ENCODE data around the gene ABTB2. TPM values are rescaled to one million over a fixed set of nuclear protein-coding genes. Genes with fewer than 3 reads are reported as not detected.

Gene ABTB2
- total and polyA plus RNA-seq, 2 experiments from 2014 or later = 8.7 to 9.9 TPM

DNA sequence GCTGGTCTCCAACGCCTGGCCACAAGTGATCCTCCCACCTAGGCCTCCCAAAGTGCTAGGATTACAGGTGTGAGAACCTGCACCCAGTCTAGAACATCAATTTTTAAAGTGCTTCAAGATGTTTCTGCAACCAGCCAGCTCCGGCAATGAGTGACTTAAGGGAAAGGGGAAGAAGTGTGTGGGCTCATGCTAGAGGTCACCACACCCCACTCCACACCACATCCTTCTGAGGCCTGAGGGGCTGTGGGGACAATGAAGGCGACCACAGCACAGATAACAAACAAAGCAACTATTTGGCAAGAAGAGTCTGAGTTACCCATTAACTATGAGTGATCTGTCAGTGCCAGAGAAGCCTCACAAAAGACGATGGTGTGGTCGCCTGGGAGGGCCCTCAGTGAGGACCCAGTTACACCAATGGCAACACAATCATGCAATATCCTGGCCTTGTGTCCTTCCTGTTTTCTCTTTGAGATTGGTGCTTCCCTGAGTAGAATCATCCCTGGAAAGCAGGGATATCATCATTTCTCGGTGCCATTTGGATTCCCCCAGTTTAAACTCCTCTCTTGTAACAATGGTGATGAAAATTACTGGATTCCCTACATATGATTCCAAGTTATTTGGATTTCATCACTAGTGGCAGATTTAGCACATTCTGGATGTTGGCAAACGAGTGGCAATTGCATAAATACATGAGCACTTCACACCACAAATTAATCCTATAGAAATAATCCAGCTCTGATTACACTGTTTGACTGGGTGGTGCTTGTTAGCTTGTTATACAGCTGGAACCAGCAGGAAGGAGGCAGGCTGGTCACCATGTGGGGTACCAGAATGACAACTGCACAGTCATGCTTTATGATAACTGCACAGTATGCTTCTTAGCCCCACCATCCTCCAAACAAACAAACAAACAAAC is 18.4 kb downstream of the ABTB2 start:
- in situ Hi-C loops (cut with MboI) = no loop called here
- 73 to 79% methylated on average over 7 of the region's 7 CpGs for WGBS, 2 experiments (ENCODE audit: low coverage in 1 of 2, low lambda C conversion rate in 2 of 2, missing lambda C conversion rate in 2 of 2)
- peaks cover 83% of the 10 kb centered on the region for H3K79me2 ChIP-seq (ENCODE audit: insufficient read depth)
- H3K4me3 ChIP-seq = no peak overlapping the region
- TF ChIP-seq EZH2phosphoT487 (IDR thresholded peaks at IDR 0.05; ENCODE audit: insufficient read depth, low read depth) (no peak), EZH2 (IDR thresholded peaks at IDR 0.05; ENCODE audit: insufficient read depth, poor library complexity, severe bottlenecking) (no peak)
- no peak overlapping the region for H3K27ac ChIP-seq
- peaks cover 11% of the 10 kb centered on the region for H3F3A ChIP-seq (ENCODE audit: insufficient read depth)
- H3K9ac ChIP-seq = no peak overlapping the region
- no peaks in the 10 kb centered on the region for H3K36me3 ChIP-seq (ENCODE audit: low read depth)
- peak; percentile 15 for DNase-seq
- H3K9me2 ChIP-seq (ENCODE audit: insufficient read depth) = no peaks in the 10 kb centered on the region
- no peak overlapping the region for H2AFZ ChIP-seq
- H3K4me2 ChIP-seq (ENCODE audit: unreplicated experiment) = no peak overlapping the region
- no peaks in the 10 kb centered on the region for H3K27me3 ChIP-seq (replicated peaks; ENCODE audit: insufficient read depth)
- peaks cover 30% of the 10 kb centered on the region for H3K4me1 ChIP-seq (ENCODE audit: insufficient read depth)
- no peaks in the 10 kb centered on the region for H4K20me1 ChIP-seq (ENCODE audit: insufficient read depth)
- no peaks in the 10 kb centered on the region for H3K9me3 ChIP-seq (ENCODE audit: low read depth)

DNA sequence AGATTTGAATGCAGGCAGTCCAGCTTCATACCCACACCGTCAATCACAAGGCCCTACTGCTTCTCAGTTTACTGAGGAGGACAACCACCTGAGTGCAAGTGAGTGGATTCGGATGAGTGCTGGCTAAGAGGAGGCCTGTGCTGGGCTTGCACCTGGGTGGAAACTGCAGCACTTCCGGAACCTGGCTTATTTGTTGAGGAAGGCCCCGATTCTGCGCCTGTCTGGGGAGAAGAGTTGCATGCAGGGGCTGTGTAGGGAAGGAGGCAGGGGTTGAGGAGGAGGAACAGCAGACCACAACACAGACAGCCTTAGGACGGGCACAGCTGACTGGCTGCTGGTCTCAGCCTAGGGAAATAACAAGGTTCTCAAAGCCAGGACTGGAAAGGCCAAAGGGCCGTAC is 20.8 kb downstream of the ABTB2 start:
- in situ Hi-C loops (cut with MboI) = no loop called here
- peaks cover 11% of the 10 kb centered on the region for H3K4me1 ChIP-seq (ENCODE audit: insufficient read depth)

DNA sequence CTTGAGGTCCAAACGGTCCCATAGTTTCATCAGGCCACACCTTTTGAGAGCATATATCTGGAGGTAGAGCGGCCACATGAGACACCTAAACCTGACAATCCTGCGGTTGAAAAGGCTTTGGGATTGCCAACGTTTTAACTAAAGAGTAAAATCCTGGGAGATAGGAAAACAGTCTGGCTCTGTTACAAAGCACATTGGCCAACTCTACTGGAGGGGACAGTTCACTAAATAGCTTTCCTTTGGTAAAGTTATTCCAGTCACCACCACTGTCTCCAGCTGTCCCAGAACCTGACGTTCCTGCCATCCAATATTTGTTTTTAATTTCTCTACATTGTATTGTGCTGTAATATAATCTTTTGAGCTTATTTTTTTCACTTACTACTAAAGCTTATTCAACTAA is 22.0 kb downstream of the ABTB2 start:
- Histone ChIP-seq H4K20me1 (ENCODE audit: insufficient read depth) (no peaks in the 10 kb centered on the region; the same call in 1 of the 2 replicates), H3K9me2 (ENCODE audit: insufficient read depth) (no peaks in the 10 kb centered on the region), H3K79me2 (ENCODE audit: insufficient read depth) (peaks cover 89% of the 10 kb centered on the region), H3K4me1 (ENCODE audit: insufficient read depth) (peaks cover 19% of the 10 kb centered on the region), H3K4me2 (ENCODE audit: unreplicated experiment) (no peak overlapping the region), H3K27ac (no peak overlapping the region), H3K9ac (no peak overlapping the region), H3K27me3 (replicated peaks; ENCODE audit: insufficient read depth) (no peaks in the 10 kb centered on the region), H3K4me3 (no peak overlapping the region), H3K36me3 (ENCODE audit: low read depth) (no peaks in the 10 kb centered on the region), H3K9me3 (ENCODE audit: low read depth) (no peaks in the 10 kb centered on the region), H2AFZ (no peak overlapping the region), H3F3A (ENCODE audit: insufficient read depth) (peaks cover 11% of the 10 kb centered on the region)
- DNase-seq = no peak
- 83 to 86% methylated on average over 5 of the region's 5 CpGs for WGBS, 2 experiments (ENCODE audit: low coverage in 1 of 2, low lambda C conversion rate in 2 of 2, missing lambda C conversion rate in 2 of 2)
- no peak for TF ChIP-seq EZH2phosphoT487 (IDR thresholded peaks at IDR 0.05; ENCODE audit: insufficient read depth, low read depth)
- TF ChIP-seq EZH2 (IDR thresholded peaks at IDR 0.05; ENCODE audit: insufficient read depth, poor library complexity, severe bottlenecking) = no peak
- in situ Hi-C loops (cut with MboI) = no loop called here

More for the DNA sequence above, 20.8 kb downstream of the ABTB2 start:
- TF ChIP-seq EZH2phosphoT487 (IDR thresholded peaks at IDR 0.05; ENCODE audit: insufficient read depth, low read depth) = no peak
- no peak for TF ChIP-seq EZH2 (IDR thresholded peaks at IDR 0.05; ENCODE audit: insufficient read depth, poor library complexity, severe bottlenecking)
- Histone ChIP-seq H3K4me2 (ENCODE audit: unreplicated experiment) (no peak overlapping the region), H3K4me3 (no peak overlapping the region), H3K79me2 (ENCODE audit: insufficient read depth) (peaks cover 99% of the 10 kb centered on the region), H3F3A (ENCODE audit: insufficient read depth) (no peaks in the 10 kb centered on the region), H3K9me3 (ENCODE audit: low read depth) (no peaks in the 10 kb centered on the region), H3K9me2 (ENCODE audit: insufficient read depth) (no peaks in the 10 kb centered on the region), H3K27me3 (replicated peaks; ENCODE audit: insufficient read depth) (no peaks in the 10 kb centered on the region), H2AFZ (no peak overlapping the region), H3K36me3 (ENCODE audit: low read depth) (no peaks in the 10 kb centered on the region), H3K27ac (no peak overlapping the region), H4K20me1 (ENCODE audit: insufficient read depth) (no peaks in the 10 kb centered on the region; the same call in 1 of the 2 replicates), H3K9ac (no peak overlapping the region)
- WGBS, 2 experiments (ENCODE audit: low coverage in 1 of 2, low lambda C conversion rate in 2 of 2, missing lambda C conversion rate in 2 of 2) = 94 to 95% methylated on average over 7 of the region's 7 CpGs
- DNase-seq = no peak

DNA sequence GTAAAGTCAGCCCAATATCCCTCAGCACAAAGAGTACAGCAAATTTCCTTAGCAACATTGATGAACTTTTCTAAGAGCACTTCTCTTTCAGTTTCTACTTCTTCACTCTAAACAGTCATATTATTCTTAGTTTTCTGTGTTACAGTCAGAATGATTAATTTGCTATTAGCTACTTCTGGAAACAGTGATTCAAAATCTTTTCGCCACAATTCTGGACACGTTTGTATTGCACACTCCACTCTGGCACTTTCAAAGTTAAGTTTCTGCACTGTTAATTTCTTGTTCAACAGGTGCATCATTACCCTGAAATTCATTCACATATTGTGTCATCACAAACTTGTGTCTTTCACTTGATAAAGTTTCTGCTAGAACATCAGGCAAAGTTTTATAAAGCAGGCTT is 22.5 kb downstream of the ABTB2 start:
- no peak overlapping the region for H2AFZ ChIP-seq
- H3K4me3 ChIP-seq = no peak overlapping the region
- no peaks in the 10 kb centered on the region for H3K9me2 ChIP-seq (ENCODE audit: insufficient read depth)
- in situ Hi-C loops (cut with MboI) = no loop called here
- no peaks in the 10 kb centered on the region for H3K36me3 ChIP-seq (ENCODE audit: low read depth)
- no peak overlapping the region for H3K27ac ChIP-seq
- TF ChIP-seq EZH2phosphoT487 (IDR thresholded peaks at IDR 0.05; ENCODE audit: insufficient read depth, low read depth) (no peak), EZH2 (IDR thresholded peaks at IDR 0.05; ENCODE audit: insufficient read depth, poor library complexity, severe bottlenecking) (no peak)
- peaks cover 22% of the 10 kb centered on the region for H3K4me1 ChIP-seq (ENCODE audit: insufficient read depth)
- H3F3A ChIP-seq (ENCODE audit: insufficient read depth) = peaks cover 16% of the 10 kb centered on the region
- no peak for DNase-seq
- 92 to 96% methylated on average over 2 of the region's 2 CpGs for WGBS, 2 experiments (ENCODE audit: low coverage in 1 of 2, low lambda C conversion rate in 2 of 2, missing lambda C conversion rate in 2 of 2)
- peaks cover 89% of the 10 kb centered on the region for H3K79me2 ChIP-seq (ENCODE audit: insufficient read depth)
- no peaks in the 10 kb centered on the region for H3K27me3 ChIP-seq (replicated peaks; ENCODE audit: insufficient read depth)
- H3K9ac ChIP-seq = no peak overlapping the region
- no peaks in the 10 kb centered on the region for H3K9me3 ChIP-seq (ENCODE audit: low read depth)
- no peak overlapping the region for H3K4me2 ChIP-seq (ENCODE audit: unreplicated experiment)
- H4K20me1 ChIP-seq (ENCODE audit: insufficient read depth) = no peaks in the 10 kb centered on the region; the same call in 1 of the 2 replicates

Data from GM23248 (cell line).